HEK293T (cell line): ENCODE measurements around the gene PRKCE.

Experiments used
- CTCF ChIA-PET: fragments of 350-600 bp; formaldehyde crosslinking; extraction: SDS; loops from one replicate; lab custom pipeline; 2021; ENCODE audit warnings: antibody characterized with exemption, inconsistent platforms; lab: Yijun Ruan, JAX
- POLR2A ChIA-PET: fragments of 350-600 bp; formaldehyde crosslinking; extraction: SDS; loops from one replicate; lab custom pipeline; 2020; ENCODE audit warnings: antibody characterized with exemption, inconsistent platforms; lab: Yijun Ruan, JAX
- DNase-seq: peaks from one replicate; pipeline ENCODE4 v3.0.0; 2012; ENCODE audit warnings: mixed read lengths; ENCODE audit errors: extremely low spot score
- ARNT ChIP-seq: fragments of 450-650 bp; IDR thresholded peaks from 2 replicates; pipeline ENCODE4 v1.6.1; 2017; ENCODE audit warnings: mild to moderate bottlenecking
- BHLHE40 ChIP-seq: fragments of 450-650 bp; IDR thresholded peaks from 2 replicates; pipeline ENCODE4 v1.6.1; 2016; ENCODE audit warnings: mild to moderate bottlenecking, moderate library complexity, borderline replicate concordance
- CTBP1 ChIP-seq: fragments of 450-650 bp; IDR thresholded peaks from 2 replicates; pipeline ENCODE4 v1.6.1; 2016; ENCODE audit warnings: borderline replicate concordance
- ELF4 ChIP-seq: fragments of 450-650 bp; IDR thresholded peaks from 2 replicates; pipeline ENCODE4 v1.6.1; 2017; ENCODE audit warnings: antibody characterized with exemption
- FOXA1 ChIP-seq: fragments of 450-650 bp; IDR thresholded peaks from 2 replicates; pipeline ENCODE4 v1.6.1; 2016; ENCODE audit warnings: mild to moderate bottlenecking
- FOXK2 ChIP-seq: fragments of 450-650 bp; IDR thresholded peaks from 2 replicates; pipeline ENCODE4 v1.6.1; 2016; ENCODE audit warnings: mild to moderate bottlenecking
- FOXM1 ChIP-seq: fragments of 450-650 bp; IDR thresholded peaks from 2 replicates; pipeline ENCODE4 v1.6.1; 2017; ENCODE audit warnings: mild to moderate bottlenecking, borderline replicate concordance
- HDGF ChIP-seq: fragments of 450-650 bp; IDR thresholded peaks from 2 replicates; pipeline ENCODE4 v1.6.1; 2017; ENCODE audit warnings: antibody characterized with exemption, borderline replicate concordance
- L3MBTL2 ChIP-seq: fragments of 450-650 bp; conservative IDR thresholded peaks from 2 replicates; pipeline ENCODE4 v1.6.1; 2016; ENCODE audit warnings: mild to moderate bottlenecking
- LEF1 ChIP-seq: fragments of 450-650 bp; IDR thresholded peaks from 2 replicates; pipeline ENCODE4 v1.6.1; 2017; ENCODE audit warnings: mild to moderate bottlenecking, borderline replicate concordance
- NFRKB ChIP-seq: fragments of 450-650 bp; IDR thresholded peaks from 2 replicates; pipeline ENCODE4 v1.6.1; 2016; ENCODE audit warnings: mild to moderate bottlenecking, moderate library complexity
- PKNOX1 ChIP-seq: fragments of 450-650 bp; IDR thresholded peaks from 2 replicates; pipeline ENCODE4 v1.6.1; 2016
- SP1 ChIP-seq: fragments of 450-650 bp; IDR thresholded peaks from 2 replicates; pipeline ENCODE4 v1.6.1; 2017
- SUZ12 ChIP-seq: fragments of 450-650 bp; IDR thresholded peaks from 2 replicates; pipeline ENCODE4 v1.6.1; 2016; ENCODE audit warnings: mild to moderate bottlenecking
- TARDBP ChIP-seq: fragments of 450-650 bp; IDR thresholded peaks from 2 replicates; pipeline ENCODE4 v1.6.1; 2016
- ZNF384 ChIP-seq: fragments of 450-650 bp; IDR thresholded peaks from 2 replicates; pipeline ENCODE4 v1.6.1; 2016

PRKCE gene

GRCh38 chr2:46195819-46196218 is 544.3 kb downstream of the PRKCE start:
- ChIA-PET POLR2A (no interaction called here), CTCF (no interaction called here)
- DNase-seq: no peak
- TF ChIP-seq FOXA1: no peak
- TF ChIP-seq ELF4: no peak
- no peak for TF ChIP-seq L3MBTL2
- no peak for TF ChIP-seq TARDBP
- no peak for TF ChIP-seq CTBP1
- no peak for TF ChIP-seq HDGF

GRCh38 chr2:46196871-46197462 is 545.5 kb downstream of the PRKCE start:
- ChIA-PET POLR2A (no interaction called here), CTCF (no interaction called here)
- DNase-seq: no peak
- TF ChIP-seq ZNF384: no peak
- no peak for TF ChIP-seq FOXA1
- no peak for TF ChIP-seq L3MBTL2
- no peak for TF ChIP-seq NFRKB
- no peak for TF ChIP-seq LEF1
- no peak for TF ChIP-seq BHLHE40
- TF ChIP-seq TARDBP: no peak
- TF ChIP-seq SUZ12: no peak
- TF ChIP-seq PKNOX1: no peak
- no peak for TF ChIP-seq CTBP1
- no peak for TF ChIP-seq SP1
- TF ChIP-seq HDGF: no peak
- no peak for TF ChIP-seq FOXK2
- TF ChIP-seq ARNT: no peak
- no peak for TF ChIP-seq ELF4
- no peak for TF ChIP-seq FOXM1

GRCh38 chr2:46197672-46198071 is 546.2 kb downstream of the PRKCE start:
- ChIA-PET POLR2A (no interaction called here), CTCF (no interaction called here)
- TF ChIP-seq CTBP1: no peak
- no peak for TF ChIP-seq L3MBTL2
- no peak for TF ChIP-seq FOXK2
- no peak for TF ChIP-seq ZNF384
- TF ChIP-seq ARNT: no peak
- TF ChIP-seq LEF1: no peak
- no peak for TF ChIP-seq TARDBP
- TF ChIP-seq SP1: no peak
- TF ChIP-seq FOXM1: no peak
- no peak for TF ChIP-seq FOXA1
- TF ChIP-seq NFRKB: no peak
- TF ChIP-seq BHLHE40: no peak
- no peak for TF ChIP-seq ELF4
- no peak for TF ChIP-seq SUZ12
- TF ChIP-seq PKNOX1: no peak
- TF ChIP-seq HDGF: no peak

GRCh38 chr2:46198164-46198883 is 546.8 kb downstream of the PRKCE start:
- CTCF ChIA-PET: no interaction called here
- TF ChIP-seq SP1 (no peak), ELF4 (no peak), ARNT (no peak), CTBP1 (no peak), HDGF (no peak), NFRKB (no peak), FOXK2 (no peak), BHLHE40 (no peak), SUZ12 (no peak), PKNOX1 (no peak)
- no peak for DNase-seq
- POLR2A ChIA-PET: no interaction called here

More at GRCh38 chr2:46197672-46198071, 546.2 kb downstream of the PRKCE start:
- DNase-seq: no peak

GRCh38 chr2:46198966-46199365 is 547.5 kb downstream of the PRKCE start:
- DNase-seq: no peak
- ChIA-PET POLR2A (no interaction called here), CTCF (no interaction called here)
- TF ChIP-seq HDGF (no peak), BHLHE40 (no peak), ARNT (no peak), PKNOX1 (no peak), ELF4 (no peak), FOXK2 (no peak), FOXA1 (no peak), FOXM1 (no peak), LEF1 (no peak), TARDBP (no peak), NFRKB (no peak), ZNF384 (no peak), SP1 (no peak), SUZ12 (no peak), L3MBTL2 (no peak)
